T-helper 17 cell (primary cell): ENCODE measurements around the gene LDLRAD1. TPM values are rescaled to one million over a fixed set of nuclear protein-coding genes. Genes with fewer than 3 reads are reported as not detected.
"Not testable (repeated sequence)": the region's sequence is repeated elsewhere in the genome, so short reads cannot be mapped to it uniquely, and the experiment has no call there.

Experiments
- ATAC-seq: fragments of 150-1000 bp; cut with Tn5 transposase; 2 replicates; pipeline ENCODE4 v1.10.0; 2021; ENCODE audit warnings: mild to moderate bottlenecking, moderate library complexity
- DNase-seq, 3 donors: peaks; one replicate each; pipeline versions ENCODE4 v3.0.0 to v3.0.0-alpha.2; 2020 to 2021
- H3K9me3 ChIP-seq: one replicate; pipeline ENCODE4 v1.7.0; 2013; ENCODE audit warnings: low read length, mild to moderate bottlenecking; ENCODE audit not compliant: control insufficient read depth, poor library complexity, severe bottlenecking
- H3K27ac Mint-ChIP-seq: one replicate; pipeline ENCODE4 v1.8.0; 2022; ENCODE audit warnings: mild to moderate bottlenecking, moderate library complexity, mixed read lengths
- H3K27me3 Mint-ChIP-seq: one replicate; pipeline ENCODE4 v1.8.0; 2022; ENCODE audit warnings: mixed read lengths
- H3K36me3 Mint-ChIP-seq: one replicate; pipeline ENCODE4 v1.8.0; 2022; ENCODE audit warnings: low read depth, mixed read lengths
- H3K4me1 Mint-ChIP-seq: one replicate; pipeline ENCODE4 v1.8.0; 2022; ENCODE audit warnings: mild to moderate bottlenecking, mixed read lengths
- H3K4me3 Mint-ChIP-seq: one replicate; pipeline ENCODE4 v1.8.0; 2022; ENCODE audit warnings: mild to moderate bottlenecking, moderate library complexity, mixed read lengths
- total RNA-seq, 4 donors: library from RNA in 2 of 4; stranded (reverse) in 2 of 4; gene quantifications; one replicate each; pipeline ENCODE4 v1.2.3 and lab custom pipeline; 2022 to 2026

LDLRAD1 gene
- total RNA-seq, 2 donors from 2014 or later: not detected

- H3K36me3 Mint-ChIP-seq: no peaks in the 10 kb centered on the region
- ATAC-seq (no peak), DNase-seq (no peak)
- H3K4me3 Mint-ChIP-seq: no peak overlapping the region
- H3K9me3 ChIP-seq: no peaks in the 10 kb centered on the region
- H3K4me1 Mint-ChIP-seq: no peaks in the 10 kb centered on the region
- H3K27me3 Mint-ChIP-seq: peaks cover 4% of the 10 kb centered on the region
- H3K27ac Mint-ChIP-seq: no peak overlapping the region
Measured at GRCh38 chr1:53995683-53996082, 22.3 kb downstream of the LDLRAD1 start.

- ATAC-seq, DNase-seq, H3K4me1 Mint-ChIP-seq, H3K4me3 Mint-ChIP-seq, H3K27me3 Mint-ChIP-seq, H3K36me3 Mint-ChIP-seq, H3K9me3 ChIP-seq, H3K27ac Mint-ChIP-seq: not testable (repeated sequence)
Measured at GRCh38 chr1:53994516-53994915, 23.5 kb downstream of the LDLRAD1 start.

GRCh38 chr1:53992085-53992874, 25.7 kb downstream of the LDLRAD1 start:
- ATAC-seq (no peak), DNase-seq (no peak)
- peaks cover 4% of the 10 kb centered on the region for H3K27me3 Mint-ChIP-seq
- no peaks in the 10 kb centered on the region for H3K4me1 Mint-ChIP-seq
- H3K9me3 ChIP-seq: no peaks in the 10 kb centered on the region
- H3K36me3 Mint-ChIP-seq: no peaks in the 10 kb centered on the region
- H3K4me3 Mint-ChIP-seq: no peak overlapping the region
- H3K27ac Mint-ChIP-seq: no peak overlapping the region

- Mint-ChIP-seq H3K27me3 (peaks cover 2% of the 10 kb centered on the region), H3K27ac (no peak overlapping the region)
- no peak for ATAC-seq
Measured at GRCh38 chr1:53987880-53988279, 30.1 kb downstream of the LDLRAD1 start.

GRCh38 chr1:53986458-53986857, 31.5 kb downstream of the LDLRAD1 start:
- Mint-ChIP-seq H3K27me3 (no peaks in the 10 kb centered on the region), H3K4me1 (peaks cover 17% of the 10 kb centered on the region), H3K27ac (no peak overlapping the region), H3K4me3 (peak overlapping the region; percentile 25), H3K36me3 (no peaks in the 10 kb centered on the region)
- ATAC-seq (peak; percentile 28), DNase-seq (no peak)
- H3K9me3 ChIP-seq: no peaks in the 10 kb centered on the region

More at GRCh38 chr1:53987880-53988279, 30.1 kb downstream of the LDLRAD1 start:
- Mint-ChIP-seq H3K4me1 (peaks cover 13% of the 10 kb centered on the region), H3K36me3 (no peaks in the 10 kb centered on the region), H3K4me3 (no peak overlapping the region)
- no peaks in the 10 kb centered on the region for H3K9me3 ChIP-seq
- DNase-seq: no peak

- Mint-ChIP-seq H3K4me3 (no peak overlapping the region), H3K27ac (no peak overlapping the region), H3K36me3 (peaks cover under 1% of the 10 kb centered on the region), H3K27me3 (peaks cover under 1% of the 10 kb centered on the region), H3K4me1 (peaks cover 18% of the 10 kb centered on the region)
- H3K9me3 ChIP-seq: no peaks in the 10 kb centered on the region
- DNase-seq (no peak), ATAC-seq (no peak)
Measured at GRCh38 chr1:53984726-53985125, 33.3 kb downstream of the LDLRAD1 start.

GRCh38 chr1:53982763-53983104, 35.3 kb downstream of the LDLRAD1 start:
- peaks cover 17% of the 10 kb centered on the region for H3K27me3 Mint-ChIP-seq
- no peaks in the 10 kb centered on the region for H3K9me3 ChIP-seq
- H3K36me3 Mint-ChIP-seq: peaks cover 5% of the 10 kb centered on the region
- no peak for ATAC-seq
- H3K27ac Mint-ChIP-seq: peak overlapping the region; percentile 27
- DNase-seq: no peak
- no peak overlapping the region for H3K4me3 Mint-ChIP-seq
- H3K4me1 Mint-ChIP-seq: peaks cover 22% of the 10 kb centered on the region

GRCh38 chr1:53982034-53982762, 35.8 kb downstream of the LDLRAD1 start:
- Mint-ChIP-seq H3K4me3 (no peak overlapping the region), H3K4me1 (peaks cover 22% of the 10 kb centered on the region), H3K27me3 (peaks cover 17% of the 10 kb centered on the region), H3K36me3 (peaks cover 5% of the 10 kb centered on the region), H3K27ac (peak overlapping the region; percentile 27)
- no peaks in the 10 kb centered on the region for H3K9me3 ChIP-seq
- no peak for DNase-seq
- ATAC-seq: no peak

GRCh38 chr1:53981220-53981619, 36.8 kb downstream of the LDLRAD1 start:
- no peak overlapping the region for H3K27ac Mint-ChIP-seq
- ATAC-seq (no peak), DNase-seq (no peak)
- H3K36me3 Mint-ChIP-seq: peaks cover 5% of the 10 kb centered on the region
- no peaks in the 10 kb centered on the region for H3K9me3 ChIP-seq
- no peak overlapping the region for H3K4me3 Mint-ChIP-seq
- peaks cover 17% of the 10 kb centered on the region for H3K27me3 Mint-ChIP-seq
- H3K4me1 Mint-ChIP-seq: peaks cover 12% of the 10 kb centered on the region

- H3K27me3 Mint-ChIP-seq: peaks cover 17% of the 10 kb centered on the region
- ATAC-seq: no peak
- peaks cover 9% of the 10 kb centered on the region for H3K36me3 Mint-ChIP-seq
- H3K27ac Mint-ChIP-seq: peak overlapping the region; percentile 75
- DNase-seq: no peak
- H3K4me3 Mint-ChIP-seq: no peak overlapping the region
- no peaks in the 10 kb centered on the region for H3K9me3 ChIP-seq
- peaks cover 10% of the 10 kb centered on the region for H3K4me1 Mint-ChIP-seq
Measured at GRCh38 chr1:53979712-53980450, 38.1 kb downstream of the LDLRAD1 start.

- Mint-ChIP-seq H3K27me3 (peaks cover 17% of the 10 kb centered on the region), H3K36me3 (peaks cover 14% of the 10 kb centered on the region), H3K4me1 (peaks cover 7% of the 10 kb centered on the region), H3K4me3 (no peak overlapping the region), H3K27ac (no peak overlapping the region)
- no peak for DNase-seq
- no peaks in the 10 kb centered on the region for H3K9me3 ChIP-seq
- no peak for ATAC-seq
Measured at GRCh38 chr1:53975861-53976260, 42.1 kb downstream of the LDLRAD1 start.

- Mint-ChIP-seq H3K27ac (no peak overlapping the region), H3K4me3 (no peak overlapping the region), H3K27me3 (no peaks in the 10 kb centered on the region), H3K4me1 (peaks cover 2% of the 10 kb centered on the region), H3K36me3 (peaks cover 14% of the 10 kb centered on the region)
- H3K9me3 ChIP-seq: no peaks in the 10 kb centered on the region
- ATAC-seq (no peak), DNase-seq (no peak)
Measured at GRCh38 chr1:53971718-53972117, 46.3 kb downstream of the LDLRAD1 start.

- not testable (repeated sequence) for H3K4me1 Mint-ChIP-seq, H3K4me3 Mint-ChIP-seq, DNase-seq, H3K9me3 ChIP-seq, H3K27ac Mint-ChIP-seq, ATAC-seq, H3K27me3 Mint-ChIP-seq
- peaks cover 12% of the 10 kb centered on the region for H3K36me3 Mint-ChIP-seq
Measured at GRCh38 chr1:53969323-53969722, 48.7 kb downstream of the LDLRAD1 start.
